HG03521 (cell line): ENCODE measurements around the gene DOCK10.

Experiments
- ATAC-seq: cut with Tn5 transposase; IDR thresholded peaks from one replicate; pipeline ENCODE4 v1.9.1; 2021; ENCODE audit warnings: mild to moderate bottlenecking, moderate library complexity; ENCODE audit not compliant: unreplicated experiment

DOCK10 gene

DNA sequence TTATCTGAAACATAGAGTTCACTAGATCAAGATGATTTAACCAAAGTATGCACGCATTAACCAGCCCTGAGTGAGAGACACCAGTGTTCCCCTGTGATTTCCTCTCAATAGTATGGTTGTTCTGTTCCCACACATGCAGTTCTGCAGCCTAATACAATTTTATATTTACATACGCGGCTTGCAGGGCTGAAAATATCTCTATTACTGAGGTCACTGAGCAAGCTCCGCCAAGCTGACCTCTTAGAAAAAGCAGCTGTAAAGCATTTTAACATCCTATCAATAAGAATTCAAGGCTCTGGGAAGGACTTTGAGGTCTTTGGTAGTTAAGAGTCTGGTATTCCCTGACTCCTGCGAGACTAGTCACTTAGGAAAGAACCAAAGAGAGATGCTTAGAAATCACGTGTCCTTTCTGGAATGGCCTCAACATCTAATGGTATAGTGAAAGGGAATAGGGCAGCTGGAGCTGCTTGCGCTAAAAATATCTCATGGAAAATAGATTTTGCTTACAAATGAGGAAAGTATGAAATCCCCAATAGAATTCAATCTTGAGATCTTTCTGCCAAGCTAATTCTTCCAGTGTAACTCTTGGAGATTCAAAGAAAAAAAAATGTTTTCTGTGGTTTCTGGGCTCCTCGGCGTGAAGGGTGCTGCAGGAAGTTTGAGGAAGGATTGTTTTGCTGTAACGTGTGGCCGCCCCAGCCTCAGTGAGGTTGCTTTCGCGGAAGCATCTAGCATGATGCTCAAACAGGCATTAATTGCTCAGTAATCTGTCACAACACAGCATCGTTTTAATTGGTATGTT is 59.2 kb downstream of the DOCK10 start:
- ATAC-seq, result no peak

DNA sequence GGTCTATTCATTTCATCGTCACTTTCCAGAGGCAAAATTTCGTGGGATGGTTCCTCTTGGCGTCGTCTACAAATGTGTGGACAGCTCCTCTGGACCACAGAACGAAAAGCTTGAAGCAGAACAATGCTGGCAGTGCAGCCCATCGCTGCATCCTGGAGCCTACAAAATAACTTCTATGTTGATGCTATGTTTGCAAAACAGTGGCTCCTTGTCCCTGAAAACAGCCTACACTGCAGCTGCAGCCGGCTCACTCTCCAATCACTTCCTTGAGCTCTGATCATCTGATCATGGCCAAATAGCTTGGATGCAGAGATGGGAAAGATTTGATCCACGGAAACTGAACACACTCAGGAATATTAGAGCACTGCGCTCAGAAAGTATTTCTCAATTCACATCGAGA is 60.0 kb downstream of the DOCK10 start:
- ATAC-seq, result no peak

DNA sequence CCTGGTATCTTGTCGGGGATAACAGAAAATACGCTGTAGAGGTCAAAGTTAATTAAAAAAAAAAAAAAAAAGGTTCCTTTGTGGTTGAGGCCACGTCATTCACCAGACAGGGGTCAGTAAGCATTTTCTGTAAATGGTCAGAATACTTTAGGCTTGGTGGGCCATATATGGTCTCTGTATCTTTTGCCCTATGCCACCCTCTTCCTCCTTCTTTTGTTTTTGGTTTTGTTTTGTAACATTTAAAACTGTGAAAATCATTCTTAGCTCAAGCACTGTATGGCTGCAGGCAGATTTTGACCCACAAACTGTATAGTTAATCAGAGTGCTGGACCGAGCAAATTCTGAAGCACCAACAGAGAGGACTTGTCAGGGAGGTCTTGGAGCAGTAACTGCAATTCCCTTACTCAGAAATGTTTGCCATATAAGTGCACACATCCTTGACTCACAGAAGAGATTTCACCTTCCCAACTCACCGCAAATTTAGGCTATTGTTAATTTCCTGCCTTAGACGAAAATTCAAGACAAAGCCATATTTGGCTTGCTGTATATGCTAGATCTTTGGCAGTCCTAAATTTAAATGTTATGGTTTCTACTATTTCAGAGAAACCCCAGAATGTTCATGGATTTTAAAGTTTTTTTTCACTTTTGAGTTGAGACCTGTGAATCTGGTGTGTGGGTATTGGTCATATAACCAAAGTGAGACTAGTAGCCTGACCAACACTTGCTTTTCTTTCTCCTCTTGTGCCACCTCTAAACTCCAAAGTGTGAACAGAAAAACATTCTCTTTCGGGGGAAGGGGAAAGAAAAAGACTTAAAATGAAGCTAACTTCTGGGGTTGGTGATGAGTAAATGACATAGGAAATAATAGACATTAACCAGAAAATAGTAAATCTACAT is 65.4 kb downstream of the DOCK10 start:
- ATAC-seq, result no peak

DNA sequence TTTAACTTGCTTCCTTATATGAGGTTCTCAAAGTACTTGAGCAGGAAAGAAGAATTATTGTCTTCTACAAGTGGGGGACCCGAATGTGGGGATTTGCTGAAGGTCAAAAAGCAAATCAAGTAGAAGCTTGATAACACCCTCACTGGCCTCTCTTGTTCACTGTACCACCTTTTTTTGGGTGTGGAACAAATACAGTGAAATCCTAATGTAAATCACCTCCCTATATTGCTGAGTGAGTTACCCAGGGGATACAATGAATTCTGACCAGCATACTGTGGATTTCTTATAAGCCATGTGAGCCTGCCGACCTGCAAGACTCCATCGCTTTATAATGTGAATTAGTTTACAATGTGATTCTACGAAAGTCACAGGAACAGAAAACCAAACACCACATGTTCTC is 66.5 kb downstream of the DOCK10 start:
- ATAC-seq, result no peak

DNA sequence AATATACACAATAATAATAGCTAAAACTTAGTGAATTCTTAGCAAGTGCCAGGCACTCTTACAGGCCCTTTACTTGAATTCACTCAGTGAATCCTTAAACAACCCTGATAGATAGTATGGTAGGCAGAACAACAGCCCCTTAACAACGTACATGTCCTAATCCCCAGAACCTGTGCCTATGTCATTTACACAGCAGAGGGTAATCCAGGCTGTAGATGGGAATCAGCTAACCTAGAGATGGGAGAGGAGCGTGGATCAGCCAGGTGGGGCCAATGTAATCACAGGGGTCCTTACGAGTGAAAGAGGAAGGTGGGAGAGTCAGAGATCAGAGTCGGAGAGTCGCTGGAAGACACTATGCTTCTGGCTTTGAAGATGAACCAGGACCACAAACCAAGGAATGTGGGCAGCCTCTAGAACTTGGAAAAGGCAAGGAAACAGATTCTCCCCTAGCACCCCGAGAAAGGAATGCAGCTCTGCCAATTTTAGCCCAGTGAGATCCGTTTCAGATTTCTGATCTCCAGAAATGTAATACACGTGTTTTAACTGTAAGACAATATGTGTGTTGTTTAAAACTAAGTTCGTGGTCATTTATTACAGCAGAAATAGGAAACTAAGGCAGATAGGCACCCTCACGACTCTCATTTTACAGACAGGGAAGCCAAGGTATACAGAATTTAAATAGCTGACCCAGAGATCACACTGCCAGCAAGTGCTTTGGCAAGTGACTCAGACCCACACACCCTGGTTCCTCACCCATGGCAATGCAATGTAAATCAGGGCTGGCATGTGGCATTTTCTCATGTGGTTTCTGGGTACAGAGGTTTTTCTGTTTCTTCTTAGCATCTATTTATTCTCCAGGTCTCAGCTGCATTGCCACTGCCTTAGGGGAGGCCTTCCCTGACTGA is 68.9 kb downstream of the DOCK10 start:
- ATAC-seq, result no peak

DNA sequence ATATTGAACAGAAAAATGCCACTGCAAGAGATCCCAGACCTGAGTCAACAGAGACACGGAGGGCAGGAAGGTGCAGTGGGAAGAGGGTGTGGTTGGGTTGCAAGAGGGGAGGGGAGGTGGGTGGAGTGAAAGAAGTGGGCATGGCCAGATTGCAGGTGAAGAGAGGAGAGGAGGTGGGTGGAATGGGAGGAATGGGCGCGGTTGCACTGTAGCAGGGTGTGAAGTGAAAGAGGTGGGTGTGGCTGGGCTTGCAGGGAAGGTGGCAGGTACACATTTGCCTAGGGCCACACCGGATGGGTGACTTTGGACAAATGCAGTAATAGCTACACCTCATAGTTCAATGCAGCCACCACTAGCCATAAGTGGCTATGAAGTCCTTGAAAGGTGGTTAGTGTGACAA is 71.1 kb downstream of the DOCK10 start:
- peak; percentile 50 for ATAC-seq

DNA sequence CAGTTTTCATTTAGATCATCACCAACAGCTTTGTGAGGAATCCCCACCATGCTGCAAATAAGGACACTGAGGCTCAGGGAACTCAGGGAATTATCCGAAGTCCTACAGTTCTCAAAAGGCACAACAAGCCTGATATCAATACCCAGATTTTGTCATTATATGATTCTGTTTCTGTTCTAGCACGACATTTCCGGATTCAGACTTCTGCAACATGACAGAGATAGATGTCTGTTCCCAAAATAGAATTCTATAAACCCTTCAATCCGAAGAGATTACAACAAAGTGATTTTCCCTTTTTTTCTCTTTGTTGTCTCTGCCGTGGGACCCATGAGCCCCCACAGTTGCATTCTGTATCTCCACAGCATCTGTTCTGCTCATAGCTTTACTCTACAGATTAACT is 72.0 kb downstream of the DOCK10 start:
- ATAC-seq, result no peak

GRCh38 chr2:224969633-224970260 is 72.5 kb downstream of the DOCK10 start:
- ATAC-seq, result peak; percentile 58

DNA sequence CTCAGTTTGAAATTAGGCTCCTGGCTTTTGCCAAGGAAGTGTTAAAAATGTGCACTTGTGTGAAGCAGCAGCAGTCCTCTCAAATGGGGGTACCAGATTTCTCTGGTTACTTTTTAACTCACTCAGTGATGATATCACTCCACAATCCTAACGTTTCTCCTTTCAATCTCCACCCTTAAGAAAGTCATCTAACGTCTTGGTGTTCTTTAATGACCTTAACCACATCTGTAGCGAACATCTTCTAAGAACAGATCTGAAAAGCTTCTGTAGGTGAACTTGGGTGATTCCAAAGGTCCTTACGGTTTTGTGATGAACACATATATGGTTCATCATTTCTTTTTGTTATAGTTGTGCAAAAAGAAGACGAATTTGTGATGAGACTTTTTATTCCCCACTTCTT is 73.2 kb downstream of the DOCK10 start:
- no peak for ATAC-seq

DNA sequence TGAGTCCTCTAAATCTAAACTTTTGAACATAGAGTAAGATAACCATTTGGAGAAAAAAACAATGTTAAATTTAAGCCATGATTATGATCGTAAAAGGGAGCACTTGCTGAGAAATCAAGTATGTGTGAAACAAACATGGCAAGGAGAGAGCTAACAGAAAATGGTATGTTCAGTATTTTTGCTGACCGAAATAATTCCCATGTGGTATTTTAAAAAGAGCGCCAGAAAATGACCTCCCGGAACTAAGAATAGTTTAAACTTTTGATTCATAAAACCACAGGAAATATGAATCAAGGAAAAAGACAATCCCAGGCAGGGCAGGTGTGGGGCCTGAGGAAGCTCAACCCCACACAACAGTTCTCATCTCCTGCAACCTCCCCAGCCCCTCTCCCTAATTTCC is 74.2 kb downstream of the DOCK10 start:
- no peak for ATAC-seq

GRCh38 chr2:224966613-224967012 is 75.7 kb downstream of the DOCK10 start:
- no peak for ATAC-seq

DNA sequence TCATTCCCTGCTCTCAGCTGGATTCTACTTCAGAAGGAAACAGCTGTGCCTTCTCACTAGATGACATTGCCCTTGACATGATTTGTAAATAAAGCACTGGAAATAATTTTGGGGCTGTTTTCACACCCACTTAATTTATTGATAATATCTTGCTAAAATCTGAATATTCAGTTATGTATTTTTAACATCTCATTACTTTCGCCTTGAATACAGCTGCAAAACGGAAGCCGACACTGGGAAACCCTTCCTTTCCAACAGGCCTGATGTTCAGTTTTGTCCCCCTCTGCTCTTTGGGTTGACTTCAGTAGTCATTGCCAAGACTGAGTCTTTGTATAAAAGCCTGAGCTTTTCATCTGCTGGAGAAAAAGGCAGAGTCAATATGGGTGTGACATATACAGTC is 82.7 kb downstream of the DOCK10 start:
- ATAC-seq, result no peak

GRCh38 chr2:224958873-224959272 is 83.4 kb downstream of the DOCK10 start:
- no peak for ATAC-seq

- no peak for ATAC-seq
Observed at GRCh38 chr2:224958462-224958857, 83.8 kb downstream of the DOCK10 start.

GRCh38 chr2:224957540-224958461 is 84.5 kb downstream of the DOCK10 start:
- ATAC-seq, result peak; percentile 89

DNA sequence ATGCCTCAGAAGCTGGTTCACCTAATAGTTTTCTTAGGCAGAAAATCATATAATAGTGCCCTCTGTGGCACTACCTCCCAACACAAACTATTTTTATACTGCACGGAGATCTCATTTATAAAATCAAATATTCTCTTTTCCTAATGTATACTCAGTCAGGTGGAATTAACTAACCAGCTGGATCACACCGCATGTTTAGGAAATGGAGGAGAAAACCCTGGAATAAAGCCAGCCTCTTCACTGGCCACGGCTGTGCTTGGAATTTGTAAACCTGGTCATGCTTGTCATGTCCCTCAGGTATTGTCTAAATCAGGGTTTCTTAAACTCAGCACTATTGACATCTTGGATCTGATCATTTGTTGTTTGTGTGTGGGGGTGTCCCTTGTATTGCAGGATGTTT is 85.6 kb downstream of the DOCK10 start:
- ATAC-seq, result no peak

DNA sequence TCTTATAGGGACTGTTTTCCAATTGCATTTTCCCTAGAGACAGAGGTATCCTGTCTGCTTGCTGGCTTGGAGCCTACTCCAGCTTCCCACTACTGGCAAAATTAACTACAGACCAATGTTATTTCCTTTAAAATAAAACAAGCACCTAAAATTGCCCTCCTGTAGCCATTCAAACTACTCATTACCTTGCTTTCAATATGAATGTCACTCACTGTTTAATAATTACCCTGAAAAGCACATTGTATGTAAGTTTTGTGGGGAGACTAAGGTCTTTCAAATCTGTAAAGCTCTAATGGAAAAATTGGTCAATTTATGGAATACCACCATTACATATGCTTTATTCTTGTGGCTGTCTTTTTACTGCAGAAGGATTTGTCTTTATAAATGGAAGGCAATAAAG is 87.3 kb downstream of the DOCK10 start:
- ATAC-seq, result no peak

DNA sequence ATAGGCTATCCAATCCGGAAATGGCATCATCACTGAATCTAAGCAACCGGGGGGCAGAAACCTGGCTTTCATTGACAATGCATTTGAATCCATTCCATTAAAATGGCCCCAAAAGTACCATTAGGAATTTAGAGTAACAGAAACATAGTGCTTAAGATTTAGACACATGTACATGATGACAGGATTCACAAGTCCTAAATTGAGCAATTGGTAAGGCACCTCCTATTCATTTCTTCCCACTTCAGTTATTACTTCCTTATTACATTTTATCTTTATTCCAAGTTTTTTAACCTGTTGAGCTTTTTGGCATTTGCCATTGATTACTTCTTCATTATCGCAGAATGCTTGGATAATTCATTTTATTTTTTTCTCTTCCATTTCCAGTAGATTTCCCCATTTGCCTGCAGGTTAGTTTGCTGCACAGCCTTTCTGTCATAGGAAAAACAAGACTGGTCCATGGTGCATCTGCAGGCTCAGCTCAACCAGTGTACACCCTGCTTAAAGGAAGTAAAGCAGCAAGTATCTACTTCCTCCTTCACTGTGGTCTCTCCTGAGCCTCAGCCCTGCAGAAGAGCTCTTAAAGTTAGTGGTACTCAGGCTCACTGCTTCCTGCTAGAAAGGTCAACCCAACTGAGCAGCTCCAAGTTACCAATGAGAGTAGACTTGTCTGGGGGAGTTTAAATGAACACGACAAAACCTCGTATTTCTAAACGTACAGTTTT is 89.2 kb downstream of the DOCK10 start:
- peak; percentile 55 for ATAC-seq
